ENCODE measurements around the gene LSM14B. TPM values are rescaled to one million over a fixed set of nuclear protein-coding genes. Genes with fewer than 3 reads are reported as not detected.

The LSM14B gene
- total RNA-seq, 1 experiment from 2014 or later: 82.4 TPM

- H3K23ac ChIP-seq (ENCODE audit: insufficient read length, low read depth, low read length): no peak overlapping the region
- H3K4me1 Mint-ChIP-seq: peaks cover 15% of the 10 kb centered on the region in 2 experiments
- peaks cover 6 to 10% (median 6%) of the 10 kb centered on the region in 3 experiments; a peak in 6 of 7 replicates for H3K36me3 Mint-ChIP-seq (ENCODE audit: insufficient read depth in 1 of 3, low read depth in 3 of 3)
- peak overlapping the region; percentile 88 to 91 for H3K4me3 Mint-ChIP-seq
- no peak overlapping the region for H4K5ac ChIP-seq (ENCODE audit: insufficient read length, low read depth, low read length)
- H2BK5ac ChIP-seq (ENCODE audit: insufficient read length, low read length): no peak overlapping the region
- no peaks in the 10 kb centered on the region for H3K27me3 ChIP-seq (ENCODE audit: insufficient read depth, low read length)
- H4K8ac ChIP-seq (replicated peaks; ENCODE audit: insufficient read length, low read depth, low read length): no peak overlapping the region
- no CpG with 5 or more reads among the region's 25 CpGs for WGBS (ENCODE audit: extremely low coverage, insufficient read length, low lambda C conversion rate)
- H4K20me1 ChIP-seq (ENCODE audit: control insufficient read depth, insufficient read depth, insufficient read length): no peaks in the 10 kb centered on the region
- no peak overlapping the region for H2AFZ ChIP-seq (ENCODE audit: low read length)
- H2BK120ac ChIP-seq (ENCODE audit: low read depth, low read length, poor library complexity, severe bottlenecking): no peak overlapping the region
- H3K9me3 Mint-ChIP-seq: no peaks in the 10 kb centered on the region
- no peak overlapping the region for H2AK5ac ChIP-seq (ENCODE audit: insufficient read length, low read length)
- no peaks in the 10 kb centered on the region for H3K9me3 ChIP-seq (ENCODE audit: control insufficient read depth, low read depth, low read length)
- no peak overlapping the region for H2BK12ac ChIP-seq (ENCODE audit: insufficient read length, low read depth, low read length)
- peaks cover 4% of the 10 kb centered on the region; the same call in 1 of the 2 replicates for H3K79me2 ChIP-seq (ENCODE audit: insufficient read depth, low read length)
- DNase-seq: no peak
- H3K79me1 ChIP-seq (ENCODE audit: insufficient read depth, low read depth, low read length, poor library complexity, severe bottlenecking): no peaks in the 10 kb centered on the region
- no peak overlapping the region for H2BK15ac ChIP-seq (ENCODE audit: low read depth, low read length)
- H3K56ac ChIP-seq (ENCODE audit: insufficient read length, low read depth, low read length): no peak overlapping the region
- no peak overlapping the region for H3K4ac ChIP-seq (ENCODE audit: low read depth, low read length)
- peak overlapping the region; percentile 90 for H3K9ac ChIP-seq (ENCODE audit: extremely low read depth, insufficient read length, low read length)
- no peaks in the 10 kb centered on the region; the same call in 1 of the 2 replicates for H3K27me3 Mint-ChIP-seq (ENCODE audit: low read depth)
- H3T11ph ChIP-seq (ENCODE audit: low read length): no peak overlapping the region
- peaks cover 3% of the 10 kb centered on the region for H3K23me2 ChIP-seq (ENCODE audit: insufficient read length, low read depth, low read length, poor library complexity, severe bottlenecking)
- H3K4me1 ChIP-seq (ENCODE audit: insufficient read depth, low read length): peaks cover 2% of the 10 kb centered on the region; the same call in 1 of the 2 replicates
- peak overlapping the region; percentile 69 for H3K18ac ChIP-seq (ENCODE audit: insufficient read length, low read depth, low read length)
- no peak overlapping the region; the same call in 1 of the 2 replicates for H3K14ac ChIP-seq (ENCODE audit: insufficient read depth, low read length)
- no peak overlapping the region for H2BK20ac ChIP-seq (ENCODE audit: low read depth, low read length, poor library complexity, severe bottlenecking)
- TF ChIP-seq, protein P1, sequence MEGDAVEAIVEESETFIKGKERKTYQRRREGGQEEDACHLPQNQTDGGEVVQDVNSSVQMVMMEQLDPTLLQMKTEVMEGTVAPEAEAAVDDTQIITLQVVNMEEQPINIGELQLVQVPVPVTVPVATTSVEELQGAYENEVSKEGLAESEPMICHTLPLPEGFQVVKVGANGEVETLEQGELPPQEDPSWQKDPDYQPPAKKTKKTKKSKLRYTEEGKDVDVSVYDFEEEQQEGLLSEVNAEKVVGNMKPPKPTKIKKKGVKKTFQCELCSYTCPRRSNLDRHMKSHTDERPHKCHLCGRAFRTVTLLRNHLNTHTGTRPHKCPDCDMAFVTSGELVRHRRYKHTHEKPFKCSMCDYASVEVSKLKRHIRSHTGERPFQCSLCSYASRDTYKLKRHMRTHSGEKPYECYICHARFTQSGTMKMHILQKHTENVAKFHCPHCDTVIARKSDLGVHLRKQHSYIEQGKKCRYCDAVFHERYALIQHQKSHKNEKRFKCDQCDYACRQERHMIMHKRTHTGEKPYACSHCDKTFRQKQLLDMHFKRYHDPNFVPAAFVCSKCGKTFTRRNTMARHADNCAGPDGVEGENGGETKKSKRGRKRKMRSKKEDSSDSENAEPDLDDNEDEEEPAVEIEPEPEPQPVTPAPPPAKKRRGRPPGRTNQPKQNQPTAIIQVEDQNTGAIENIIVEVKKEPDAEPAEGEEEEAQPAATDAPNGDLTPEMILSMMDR (conservative IDR thresholded peaks at IDR 0.05): no peak
- H4K91ac ChIP-seq (ENCODE audit: insufficient read length, low read depth, low read length): no peak overlapping the region
- peak overlapping the region; percentile 91 for H3K4me2 ChIP-seq (ENCODE audit: insufficient read depth, insufficient read length, low read length)
- no peak overlapping the region for H3K27ac ChIP-seq (ENCODE audit: insufficient read length, low read depth, low read length)
- H3K27ac Mint-ChIP-seq: peak overlapping the region; percentile 55 to 89 (median 79); a peak in 6 of 7 replicates
Measured at GRCh38 chr20:62183426-62184142, 61.3 kb downstream of the LSM14B start.

Other genes with a start within 250 kb of the LSM14B start
- 30.8 and 40.9 TPM in 2 replicates for gene TAF4, start 56.6 kb upstream of the LSM14B start, total RNA-seq (2021)
- 332 and 337 TPM in 2 replicates for gene PSMA7, start 20.9 kb downstream of the LSM14B start, total RNA-seq (2021)
- 18.8 and 22.2 TPM in 2 replicates for gene SS18L1, start 21.3 kb downstream of the LSM14B start, total RNA-seq (2021)
- gene MTG2, start 60.6 kb downstream of the LSM14B start, total RNA-seq (2021): 25.1 and 27.7 TPM in 2 replicates
- gene HRH3, start 97.8 kb downstream of the LSM14B start, total RNA-seq (2021): 1.8 and 1.9 TPM in 2 replicates
- 42.9 and 47.3 TPM in 2 replicates for gene OSBPL2, start 116.0 kb downstream of the LSM14B start, total RNA-seq (2021)
- 153 and 154 TPM in 2 replicates for gene ADRM1, start 180.5 kb downstream of the LSM14B start, total RNA-seq (2021)
- gene LAMA5, start 244.8 kb downstream of the LSM14B start, total RNA-seq (2021): 200 and 201 TPM in 2 replicates

All from H9 (cell line).